Fibroblast of upper back skin (primary cell): Measurements from ENCODE around the gene CBX8.

Source experiments
- DNase-seq: peaks from one replicate; pipeline ENCODE4 v3.0.0-alpha.2; 2013

Gene CBX8

GRCh38 chr17:79748295-79749099 lies 48.4 kb downstream of the CBX8 start:
- DNase-seq = no peak

- no peak for DNase-seq
These were observed 49.2 kb downstream of the CBX8 start for GRCh38 chr17:79747508-79748294.

GRCh38 chr17:79746889-79747507 lies 49.9 kb downstream of the CBX8 start:
- no peak for DNase-seq

- no peak for DNase-seq
These were observed 51.2 kb downstream of the CBX8 start for GRCh38 chr17:79745641-79746105.

GRCh38 chr17:79743614-79744013 lies 53.3 kb downstream of the CBX8 start:
- DNase-seq = no peak

GRCh38 chr17:79742951-79743476 lies 53.9 kb downstream of the CBX8 start:
- DNase-seq = no peak

- DNase-seq = no peak
These were observed 54.3 kb downstream of the CBX8 start for GRCh38 chr17:79742589-79742918.
